Measurements from ENCODE around the gene DELE1. TPM values are rescaled to one million over a fixed set of nuclear protein-coding genes. Genes with fewer than 3 reads are reported as not detected.

Gene DELE1
- total RNA-seq, 1 experiment from 2014 or later: 35.1 TPM

GRCh38 chr5:141879426-141879759, 44.3 kb upstream of the DELE1 start:
- no peak for TF ChIP-seq EZH2 (IDR thresholded peaks at IDR 0.05; ENCODE audit: borderline replicate concordance, low read depth, low read length, poor library complexity, severe bottlenecking)
- no peak for TF ChIP-seq CTCF (conservative IDR thresholded peaks at IDR 0.05; ENCODE audit: low read depth, low read length)
- CTCF ChIA-PET: interaction anchor here (0.6 to 3.7 kb wide), 21 partner anchors 10 to 1476 kb away, joined by 3 to 42 read pairs (median 4); partner anchors contain the start of gene PCDHB14
- Histone ChIP-seq H3K4me1 (ENCODE audit: insufficient read depth, low read length, poor library complexity, severe bottlenecking) (peaks cover 32% of the 10 kb centered on the region), H3K27ac (ENCODE audit: low read depth, low read length, poor library complexity, severe bottlenecking) (no peak overlapping the region), H3K4me3 (ENCODE audit: low read depth, low read length, poor library complexity, severe bottlenecking) (no peak overlapping the region), H3K9me3 (ENCODE audit: low read depth, low read length, poor library complexity, severe bottlenecking) (no peaks in the 10 kb centered on the region), H3K36me3 (ENCODE audit: insufficient read depth, low read length, poor library complexity, severe bottlenecking) (no peaks in the 10 kb centered on the region), H3K27me3 (replicated peaks; ENCODE audit: insufficient read depth, low read depth, low read length, poor library complexity) (peaks cover 79% of the 10 kb centered on the region)
- no TSS peak for BruUV-seq (replicated peaks)
- no peak for DNase-seq (ENCODE audit: low spot score)
- intact Hi-C loops (cut with micrococcal nuclease; ENCODE audit: unreplicated experiment): loop anchor here (1.0 to 5.0 kb wide), 3 partner anchors 177 to 287 kb away; no protein-coding TSS in a partner anchor
- POLR2A ChIA-PET (ENCODE audit: low non-redundant PET): interaction anchor here (0.6 kb wide), 1 partner anchor 600 kb away, joined by 5 read pairs; no protein-coding TSS in a partner anchor

- BruUV-seq (replicated peaks): no TSS peak
- no peaks in the 10 kb centered on the region for H3K9me3 ChIP-seq (ENCODE audit: low read depth, low read length, poor library complexity, severe bottlenecking)
- DNase-seq (ENCODE audit: low spot score): no peak
- POLR2A ChIA-PET (ENCODE audit: low non-redundant PET): no interaction called here
- H3K4me3 ChIP-seq (ENCODE audit: low read depth, low read length, poor library complexity, severe bottlenecking): no peak overlapping the region
- CTCF ChIA-PET: interaction anchor here (1.8 to 3.7 kb wide), 5 partner anchors 81 to 216 kb away, joined by 9 to 42 read pairs (median 14); no protein-coding TSS in a partner anchor
- H3K36me3 ChIP-seq (ENCODE audit: insufficient read depth, low read length, poor library complexity, severe bottlenecking): no peaks in the 10 kb centered on the region
- TF ChIP-seq EZH2 (IDR thresholded peaks at IDR 0.05; ENCODE audit: borderline replicate concordance, low read depth, low read length, poor library complexity, severe bottlenecking): no peak
- TF ChIP-seq CTCF (conservative IDR thresholded peaks at IDR 0.05; ENCODE audit: low read depth, low read length): no peak
- H3K27me3 ChIP-seq (replicated peaks; ENCODE audit: insufficient read depth, low read depth, low read length, poor library complexity): peaks cover 79% of the 10 kb centered on the region
- no peak overlapping the region for H3K27ac ChIP-seq (ENCODE audit: low read depth, low read length, poor library complexity, severe bottlenecking)
- peaks cover 32% of the 10 kb centered on the region for H3K4me1 ChIP-seq (ENCODE audit: insufficient read depth, low read length, poor library complexity, severe bottlenecking)
- intact Hi-C loops (cut with micrococcal nuclease; ENCODE audit: unreplicated experiment): loop anchor here (1.0 to 10.0 kb wide), 4 partner anchors 178 to 288 kb away; no protein-coding TSS in a partner anchor
These were observed 43.5 kb upstream of the DELE1 start for GRCh38 chr5:141879941-141880738.

- TF ChIP-seq EZH2 (IDR thresholded peaks at IDR 0.05; ENCODE audit: borderline replicate concordance, low read depth, low read length, poor library complexity, severe bottlenecking) (no peak), CTCF (conservative IDR thresholded peaks at IDR 0.05; ENCODE audit: low read depth, low read length) (no peak)
- Histone ChIP-seq H3K4me3 (ENCODE audit: low read depth, low read length, poor library complexity, severe bottlenecking) (no peak overlapping the region), H3K9me3 (ENCODE audit: low read depth, low read length, poor library complexity, severe bottlenecking) (no peaks in the 10 kb centered on the region), H3K4me1 (ENCODE audit: insufficient read depth, low read length, poor library complexity, severe bottlenecking) (peaks cover 24% of the 10 kb centered on the region), H3K27me3 (replicated peaks; ENCODE audit: insufficient read depth, low read depth, low read length, poor library complexity) (peaks cover 71% of the 10 kb centered on the region), H3K36me3 (ENCODE audit: insufficient read depth, low read length, poor library complexity, severe bottlenecking) (no peaks in the 10 kb centered on the region), H3K27ac (ENCODE audit: low read depth, low read length, poor library complexity, severe bottlenecking) (no peak overlapping the region)
- ChIA-PET POLR2A (ENCODE audit: low non-redundant PET) (no interaction called here), CTCF (interaction anchor here (2.9 to 3.7 kb wide), 2 partner anchors 185 to 217 kb away, joined by 13 to 14 read pairs; no protein-coding TSS in a partner anchor)
- DNase-seq (ENCODE audit: low spot score): no peak
- BruUV-seq (replicated peaks): no TSS peak
- intact Hi-C loops (cut with micrococcal nuclease; ENCODE audit: unreplicated experiment): loop anchor here (10.0 kb wide), 1 partner anchor 264 kb away; no protein-coding TSS in a partner anchor
These were observed 42.5 kb upstream of the DELE1 start for GRCh38 chr5:141880961-141881801.
